GM15510 (cell line): ENCODE data around the gene TNFSF13B.

Source experiments
- POLR2A ChIP-seq: IDR thresholded peaks from 3 replicates; pipeline ENCODE4 v1.6.1; 2011; ENCODE audit warnings: borderline replicate concordance; ENCODE audit not compliant: insufficient read length; ENCODE audit errors: extremely low read depth

The TNFSF13B gene

DNA sequence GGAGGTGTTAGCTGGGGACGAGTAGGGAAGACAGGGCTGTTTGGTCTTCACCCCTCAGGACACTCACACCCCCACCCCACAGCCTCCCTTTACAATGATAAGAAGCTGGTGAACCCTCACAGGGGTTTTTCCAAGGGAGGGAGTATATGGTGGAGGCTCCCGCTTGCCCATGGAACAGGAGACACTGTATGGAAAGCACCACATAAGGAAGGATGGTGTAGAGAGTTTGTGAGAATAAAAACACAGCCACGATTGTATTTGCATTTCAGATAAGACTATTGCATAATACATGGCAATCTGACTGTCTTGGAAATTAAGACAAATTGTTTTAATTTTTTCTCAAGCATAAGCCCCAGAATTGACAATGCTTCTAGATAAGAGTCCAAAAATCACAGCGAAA lies 46.9 kb downstream of the TNFSF13B start:
- TF ChIP-seq POLR2A = no peak

DNA sequence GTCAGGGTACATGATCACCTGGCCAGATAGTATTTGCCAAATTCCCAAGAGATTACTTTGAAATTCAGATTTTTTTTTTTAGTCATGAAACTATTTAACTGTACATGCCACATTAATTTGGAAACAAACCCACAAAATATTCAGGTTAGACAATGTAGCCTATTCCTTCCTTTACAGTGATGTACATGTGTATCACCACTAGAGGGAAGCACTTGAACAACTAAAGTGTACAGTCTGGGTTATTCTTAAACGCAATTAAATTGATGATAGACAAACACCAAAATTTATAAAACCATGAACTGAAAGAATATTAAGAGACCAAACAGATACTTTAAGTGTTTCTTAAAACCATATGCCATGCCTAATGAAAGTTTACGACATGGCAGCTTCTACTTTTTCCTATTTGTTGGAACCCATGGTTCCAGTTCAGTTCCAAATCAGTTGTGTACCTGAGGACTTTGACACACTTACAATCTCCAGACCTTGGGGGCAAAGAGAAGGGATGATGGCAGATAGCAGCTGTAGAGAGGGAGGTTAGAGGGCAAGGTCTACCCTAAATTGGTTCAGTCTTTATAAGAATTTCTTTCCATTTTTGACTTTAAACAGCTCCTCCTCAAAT lies 52.8 kb downstream of the TNFSF13B start:
- TF ChIP-seq POLR2A = no peak

DNA sequence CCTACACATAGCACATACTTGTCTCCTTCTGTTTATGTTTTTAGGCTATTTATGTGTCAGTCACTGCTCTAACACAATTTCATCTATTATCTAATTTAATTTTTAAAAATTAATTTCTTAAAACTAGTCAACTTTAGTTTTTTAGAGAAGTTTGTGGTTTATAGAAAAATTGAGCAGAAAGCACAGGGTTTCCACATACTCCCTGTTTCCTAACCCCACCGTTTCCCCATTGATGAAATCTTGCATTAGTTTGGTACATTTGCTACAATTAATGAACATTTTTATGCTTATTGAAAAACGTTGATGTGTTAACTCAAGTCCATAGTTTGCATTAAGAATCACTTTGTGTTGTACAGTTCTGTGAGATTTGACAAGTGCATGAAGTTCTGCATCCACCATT lies 53.5 kb downstream of the TNFSF13B start:
- TF ChIP-seq POLR2A = no peak

- no peak for TF ChIP-seq POLR2A
Measured at GRCh38 chr13:108325863-108326262, 56.3 kb downstream of the TNFSF13B start.

DNA sequence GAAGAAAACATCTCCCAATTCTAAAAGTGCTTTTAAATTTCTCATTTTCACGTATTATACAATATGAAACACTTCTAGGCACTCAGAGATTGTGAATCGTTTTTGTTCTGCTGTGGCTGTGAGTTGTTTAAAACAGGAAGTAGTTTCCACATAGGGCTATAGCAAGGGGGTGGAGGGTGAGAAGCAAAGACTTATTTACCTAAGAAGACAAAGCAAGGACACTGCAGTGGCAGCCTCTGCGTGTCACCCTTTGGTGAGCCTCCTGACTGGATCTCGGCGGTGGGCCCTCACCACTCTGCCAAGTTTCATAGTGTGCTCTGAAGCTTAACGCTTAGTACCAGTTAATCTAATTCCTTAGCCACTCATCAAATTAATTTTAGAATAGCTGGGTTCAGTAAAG lies 56.8 kb downstream of the TNFSF13B start:
- no peak for TF ChIP-seq POLR2A

GRCh38 chr13:108328848-108329247 lies 59.3 kb downstream of the TNFSF13B start:
- no peak for TF ChIP-seq POLR2A

DNA sequence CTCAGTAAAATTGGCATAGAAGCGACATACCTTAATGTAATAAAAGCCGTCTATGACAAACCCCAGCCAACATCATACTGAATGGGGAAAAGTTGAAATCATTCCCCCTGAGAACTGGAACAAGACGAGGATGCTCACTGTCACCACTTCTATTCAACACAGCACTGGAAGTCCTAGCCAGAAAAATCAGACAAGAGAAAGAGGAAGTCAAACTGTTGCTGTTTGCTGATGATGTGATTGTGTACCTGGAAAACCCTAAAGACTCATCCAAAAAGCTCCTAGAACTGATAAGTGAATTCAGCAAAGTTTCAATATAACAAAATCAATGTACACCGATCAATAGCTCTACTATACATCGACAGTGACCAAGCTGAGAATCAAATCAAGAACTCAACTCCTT lies 63.3 kb downstream of the TNFSF13B start:
- no peak for TF ChIP-seq POLR2A

DNA sequence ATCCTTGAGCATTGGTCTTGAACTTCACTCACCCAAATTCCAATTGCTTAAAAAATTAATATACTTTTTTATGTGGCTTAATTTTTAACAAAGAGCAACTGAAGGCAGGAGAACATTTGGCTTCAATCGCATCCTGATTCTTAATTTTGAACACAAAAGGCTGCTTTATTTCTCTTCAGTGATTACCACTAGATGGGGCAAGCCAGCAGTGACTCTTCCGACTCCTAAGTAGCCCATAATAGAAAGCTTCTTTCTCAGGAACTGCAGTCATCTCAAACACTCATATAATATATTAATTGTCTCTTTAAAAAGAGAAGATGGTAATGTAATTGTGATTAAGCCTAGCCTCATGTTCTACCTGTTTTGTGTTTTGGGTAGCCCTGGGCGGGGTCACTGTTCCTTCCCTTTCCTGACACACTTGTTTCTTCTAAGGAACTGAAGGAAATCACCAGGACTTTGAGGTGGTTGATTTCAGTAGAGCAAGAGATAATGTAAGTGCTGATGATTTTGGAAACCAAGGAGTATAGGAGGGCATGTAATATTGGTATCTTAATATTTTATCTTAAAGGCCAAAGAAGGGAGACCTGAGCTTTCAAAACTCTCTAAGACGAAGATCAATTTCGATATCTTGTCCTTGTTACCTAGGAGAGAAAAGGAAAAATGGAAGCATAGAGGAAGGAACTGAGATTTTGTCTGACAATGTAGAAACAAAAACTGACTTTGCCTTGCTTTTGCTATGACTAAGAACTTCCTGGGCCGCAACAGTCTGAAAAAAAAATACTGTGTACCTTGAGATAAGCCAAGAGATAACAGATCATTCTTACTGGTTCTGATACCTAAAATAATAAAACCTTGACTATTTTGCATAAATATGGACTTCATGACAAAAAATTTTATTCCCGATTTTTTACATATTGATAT lies 73.1 kb downstream of the TNFSF13B start:
- TF ChIP-seq POLR2A = no peak

GRCh38 chr13:108345016-108345415 lies 75.5 kb downstream of the TNFSF13B start:
- TF ChIP-seq POLR2A = no peak

DNA sequence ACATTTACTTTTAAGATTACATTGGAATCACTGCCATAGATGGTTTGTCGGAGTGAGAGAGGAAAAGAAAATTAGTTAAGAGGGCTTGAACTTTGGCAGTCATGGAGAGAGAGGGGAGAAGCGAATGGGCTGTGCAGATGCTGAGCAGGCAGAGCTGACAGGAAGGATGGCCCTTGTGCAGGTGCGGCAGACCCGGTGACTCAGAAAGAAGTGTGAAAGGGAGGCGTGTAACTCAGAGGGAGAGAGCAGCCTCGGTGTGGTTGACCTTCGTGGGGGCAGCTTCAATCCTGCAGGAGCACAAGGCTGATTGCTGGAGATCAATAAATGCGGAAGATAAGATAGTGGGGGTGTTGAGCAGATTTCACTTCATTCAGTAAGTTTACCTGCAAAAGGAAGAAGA lies 76.9 kb downstream of the TNFSF13B start:
- TF ChIP-seq POLR2A = no peak

DNA sequence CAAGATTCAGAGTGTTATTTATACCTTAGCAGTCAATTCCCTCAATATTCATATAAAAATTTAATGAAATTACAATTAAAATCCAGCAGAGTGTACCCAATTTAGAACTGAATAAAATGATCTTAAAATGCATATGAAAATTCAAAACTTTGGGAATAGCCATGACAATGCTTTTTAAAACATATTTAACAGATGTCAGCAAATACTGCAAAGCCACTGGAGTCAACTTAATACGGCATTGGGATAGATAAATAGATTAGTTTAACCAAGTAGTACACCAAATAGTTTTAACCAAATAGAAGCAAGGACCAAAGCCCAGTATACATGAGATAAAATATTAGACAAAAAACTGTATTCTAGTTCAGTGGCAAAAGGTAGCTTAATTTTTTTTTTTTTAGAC lies 79.8 kb downstream of the TNFSF13B start:
- no peak for TF ChIP-seq POLR2A

GRCh38 chr13:108350579-108350978 lies 81.1 kb downstream of the TNFSF13B start:
- TF ChIP-seq POLR2A = no peak

DNA sequence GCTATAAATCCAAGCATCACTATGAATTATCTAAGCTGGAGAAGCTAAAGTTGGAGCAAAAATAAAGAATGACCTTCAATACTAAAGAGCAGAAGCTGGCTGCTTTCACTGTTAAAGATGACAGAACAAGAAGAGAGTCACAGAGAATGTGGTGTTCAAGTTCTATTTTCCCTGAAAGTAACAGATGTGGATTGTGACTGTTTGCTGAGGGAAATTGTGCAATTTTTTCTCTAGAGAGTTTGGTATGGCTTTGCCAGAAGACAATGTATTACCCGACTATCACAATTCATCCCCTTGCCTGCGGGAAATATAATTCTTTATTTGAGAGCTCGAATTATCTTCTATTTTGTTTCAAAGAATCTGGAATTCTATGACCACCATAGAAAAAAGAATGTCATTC lies 83.1 kb downstream of the TNFSF13B start:
- no peak for TF ChIP-seq POLR2A

DNA sequence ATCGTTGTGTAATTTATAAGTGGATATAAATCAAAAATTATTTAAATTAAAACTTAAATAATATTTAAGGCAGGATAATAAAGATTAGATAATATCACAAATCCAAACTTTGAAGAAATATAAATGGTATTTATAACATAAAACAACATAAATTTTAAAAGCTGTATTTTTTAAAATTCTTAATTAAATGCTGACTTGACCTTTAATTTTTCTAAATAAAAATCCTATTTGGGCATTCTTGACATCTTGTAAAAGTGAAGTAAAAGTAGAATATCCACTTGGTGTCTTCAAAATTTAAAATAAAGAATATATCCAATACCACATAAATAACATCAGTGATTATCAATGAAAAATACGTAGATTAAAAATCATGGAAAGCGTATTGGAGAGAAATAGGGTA lies 87.7 kb downstream of the TNFSF13B start:
- TF ChIP-seq POLR2A = no peak
